ENCODE measurements around the gene CEP170B.

- no peak for TF ChIP-seq CTCF (conservative IDR thresholded peaks at IDR 0.05)
- no peak for TF ChIP-seq ZFX (IDR thresholded peaks at IDR 0.05)
These were observed 10.7 kb downstream of the CEP170B start for GRCh38 chr14:104875811-104876210.
